Right renal cortex interstitium (tissue), 3 donors: ENCODE data around the gene ARL2. TPM values are rescaled to one million over a fixed set of nuclear protein-coding genes. Genes with fewer than 3 reads are reported as not detected.
"Not testable (repeated sequence)": the region's sequence is repeated elsewhere in the genome, so short reads cannot be mapped to it uniquely, and the experiment has no call there.

ENCODE experiments used
- DNase-seq, 3 donors: peaks; one replicate each; pipeline ENCODE4 v3.0.0-alpha.2; 2013; ENCODE audit warnings: low read depth in 3 of 3, low spot score in 2 of 3
- polyA plus RNA-seq, 3 donors: library from polyadenylated mRNA; unstranded; fragments of 120-200 nt; gene quantifications; one replicate each; pipeline ENCODE4 v1.2.1, GENCODE V29; 2013; ENCODE audit not compliant: insufficient read length in 3 of 3

Gene ARL2
- polyA plus RNA-seq, 3 donors, result 51.5 to 64.4 (median 54.5) TPM

DNA sequence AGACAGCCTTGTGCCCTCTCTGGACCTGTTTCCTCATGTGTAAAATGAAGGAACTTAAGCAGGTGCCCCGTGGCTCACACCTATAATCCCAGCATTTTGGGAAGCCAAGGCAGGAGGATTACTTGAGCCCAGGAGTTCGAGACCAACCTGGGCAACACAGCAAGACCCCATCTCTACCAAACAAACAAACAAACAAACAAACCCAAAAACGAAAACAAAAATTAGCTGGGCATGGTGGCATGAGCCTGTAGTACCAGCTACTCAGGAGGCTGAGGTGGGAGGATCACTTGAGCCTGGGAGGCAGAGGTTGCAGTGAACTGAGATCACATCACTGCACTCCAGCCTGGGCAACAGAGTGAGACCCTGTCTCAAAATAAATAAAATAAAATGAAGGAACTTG lies 10.0 kb upstream of the ARL2 start:
- DNase-seq, result not testable (repeated sequence)

DNA sequence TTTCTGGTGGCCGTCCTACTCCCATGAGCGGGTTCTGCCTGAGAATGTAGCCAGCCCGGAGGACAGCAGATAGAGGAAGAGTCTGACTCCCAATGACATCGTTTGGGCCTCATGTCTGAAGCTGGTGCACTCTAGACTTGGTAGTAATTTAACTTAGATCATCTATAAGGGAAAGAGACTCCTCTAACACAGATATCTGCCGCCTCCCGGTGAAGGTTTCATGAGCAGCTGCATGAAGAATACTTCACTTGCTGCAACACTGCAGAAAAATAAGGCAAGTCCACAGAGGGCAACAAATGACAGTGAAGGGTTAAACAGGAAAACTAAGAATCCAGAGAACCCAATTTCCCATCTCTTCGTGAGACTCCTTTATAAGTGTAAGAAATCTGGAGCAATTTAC lies 5.9 kb upstream of the ARL2 start:
- DNase-seq, result no peak

DNA sequence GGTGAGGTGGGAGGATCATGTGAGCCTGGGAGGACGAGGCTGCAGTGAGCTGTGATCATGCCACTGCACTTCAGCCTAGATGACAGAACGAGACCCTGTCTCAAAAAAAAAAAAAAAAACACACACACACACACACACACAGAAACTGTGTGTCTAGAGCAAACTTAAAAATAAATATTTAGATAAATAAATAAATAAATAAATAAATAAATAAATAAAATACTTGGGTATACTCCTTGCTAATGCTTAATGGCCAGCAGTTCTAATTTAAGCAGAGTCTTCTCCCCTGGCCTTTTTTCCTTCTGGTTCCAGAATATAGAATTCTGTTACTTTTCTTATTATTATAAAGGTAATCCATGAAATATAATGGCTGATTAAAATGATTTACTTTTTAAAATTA lies 5.1 kb upstream of the ARL2 start:
- DNase-seq, result no peak

DNA sequence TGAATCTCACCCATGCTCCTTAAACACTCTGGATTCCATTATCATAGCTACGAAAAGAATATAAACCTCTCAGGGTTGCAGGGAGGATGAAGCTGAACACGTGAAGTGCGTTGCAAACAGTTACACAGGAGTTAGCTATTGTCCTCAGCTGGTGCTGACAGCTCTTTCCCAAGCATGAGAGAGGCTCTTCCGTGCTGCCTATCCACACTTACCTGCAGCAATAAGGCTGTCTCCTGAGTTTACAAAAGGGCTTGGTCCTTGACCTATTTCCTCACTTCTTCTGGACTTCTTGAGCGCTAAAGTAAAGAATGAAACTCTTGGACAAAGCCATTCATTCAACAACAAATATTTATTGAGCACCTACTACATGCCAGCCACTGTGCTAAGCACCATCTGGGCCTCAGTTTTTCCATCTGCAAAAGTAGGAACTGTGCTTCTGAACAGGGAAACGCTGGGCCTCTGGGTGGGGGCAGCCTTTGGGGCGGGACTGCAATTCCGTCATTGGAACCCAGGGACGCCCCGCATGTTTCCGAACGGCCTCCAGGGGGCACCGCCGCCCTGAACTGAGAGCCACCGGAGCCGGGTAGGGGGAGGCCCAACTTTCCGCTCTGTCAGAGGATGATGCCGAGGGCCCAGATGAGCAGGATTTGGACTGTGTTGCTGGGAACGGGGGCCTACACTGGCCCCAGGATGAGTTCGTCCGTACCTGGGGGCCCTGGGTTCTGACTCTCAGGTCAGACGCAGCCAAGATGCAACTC lies 651 bp upstream of the ARL2 start:
- DNase-seq, result peak; percentile 70 to 82 (median 81)

DNA sequence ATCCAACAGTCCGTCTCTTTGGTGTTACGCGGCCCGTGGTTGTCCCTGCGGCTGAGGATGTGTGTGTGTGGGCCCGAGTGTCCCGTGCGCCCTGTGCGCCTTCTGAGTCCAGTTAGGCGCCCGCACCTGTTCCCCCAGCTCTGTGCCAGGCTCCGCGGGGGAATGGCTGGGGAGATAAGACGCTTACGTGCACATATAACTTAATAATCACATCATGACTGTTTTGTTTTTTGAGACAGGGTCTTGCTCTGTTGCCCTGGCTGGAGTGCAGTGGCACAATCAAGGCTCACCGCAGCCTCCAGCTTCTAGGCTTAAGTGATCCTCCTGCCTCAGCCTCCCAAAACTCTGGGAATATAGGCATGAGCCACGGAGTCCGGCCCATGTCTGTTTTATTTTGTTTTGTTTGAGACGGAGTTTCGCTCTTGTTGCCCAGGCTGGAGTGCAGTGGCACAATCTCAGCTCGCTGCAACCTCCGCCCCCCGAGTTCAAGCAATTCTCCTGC lies 817 bp downstream of the ARL2 start:
- DNase-seq, result no peak

DNA sequence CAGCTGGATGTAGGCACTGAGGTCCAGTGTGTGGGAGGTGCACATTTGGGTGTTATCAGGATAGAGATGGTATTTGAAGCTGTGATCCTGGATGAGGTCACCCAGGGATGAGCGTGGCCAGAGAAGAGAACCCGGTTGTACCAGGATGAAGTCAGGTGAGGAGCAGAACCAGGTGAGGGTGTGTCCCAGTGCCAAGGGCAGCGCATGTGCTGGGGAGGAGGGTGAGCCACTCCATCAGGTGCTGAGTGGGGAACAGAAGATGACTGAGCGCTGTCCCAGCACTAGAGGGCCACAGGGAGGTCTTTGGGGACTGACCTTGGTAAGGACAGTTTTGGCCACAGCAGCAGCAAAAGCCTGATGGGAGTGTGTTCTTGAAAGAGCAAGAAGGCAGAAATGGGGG lies 2.7 kb downstream of the ARL2 start:
- no peak for DNase-seq

DNA sequence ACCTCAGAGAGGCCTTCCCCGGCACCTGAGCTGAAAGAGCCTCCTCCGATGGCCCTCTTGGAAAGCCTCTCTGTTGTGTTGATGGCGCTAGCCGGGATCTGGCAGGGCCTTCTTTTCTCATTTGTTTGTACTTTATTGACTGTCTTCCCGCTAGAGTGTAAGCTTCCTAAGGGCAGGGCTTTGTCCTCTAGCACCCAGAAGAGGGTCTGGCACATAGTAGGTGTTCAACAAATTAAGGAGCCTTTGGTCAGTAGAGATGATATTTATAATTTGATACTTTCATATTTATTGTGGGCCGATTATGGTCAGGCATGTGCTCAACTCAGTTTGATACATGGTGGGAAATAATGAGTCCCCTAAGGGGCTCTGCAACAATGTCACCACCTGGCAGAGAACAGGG lies 4.0 kb downstream of the ARL2 start:
- no peak for DNase-seq

DNA sequence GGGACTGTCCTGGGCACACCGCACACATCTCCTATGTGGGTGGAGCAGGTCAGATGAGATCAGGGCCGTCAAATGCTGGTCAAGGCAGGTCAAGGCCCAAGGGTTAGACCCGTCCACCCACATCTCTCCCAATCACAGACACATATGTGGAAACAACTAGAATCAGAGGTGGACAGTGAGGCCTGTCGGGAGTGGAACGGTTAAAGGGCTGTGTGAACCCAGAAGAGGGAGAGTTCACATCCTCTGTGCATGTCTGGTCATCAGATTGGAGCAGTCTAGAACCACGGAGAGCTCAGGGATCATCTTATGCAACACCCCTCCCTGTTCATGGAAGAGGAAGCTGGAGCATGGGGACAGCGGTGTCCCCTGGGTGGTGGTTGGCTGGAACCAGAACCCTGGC lies 5.9 kb downstream of the ARL2 start:
- no peak for DNase-seq

DNA sequence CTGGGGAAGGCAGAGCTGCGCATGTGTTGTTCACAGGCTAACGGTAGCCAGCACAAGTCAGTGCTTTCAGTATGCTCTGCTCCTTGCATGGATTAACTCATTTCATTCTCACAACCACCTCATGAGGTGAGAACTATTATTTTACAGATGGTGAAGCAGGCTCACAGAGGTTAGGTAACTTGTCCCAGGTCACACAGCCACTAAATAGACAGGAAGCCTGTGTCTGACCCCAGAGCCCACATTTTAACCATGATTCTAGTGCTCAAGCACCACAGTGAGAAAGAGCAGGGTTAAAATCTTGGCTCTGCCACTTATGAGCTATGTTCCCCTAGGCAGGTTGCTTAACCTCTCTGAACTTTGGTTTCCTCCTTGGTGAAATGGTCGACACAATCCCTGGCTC lies 7.0 kb downstream of the ARL2 start:
- no peak for DNase-seq

DNA sequence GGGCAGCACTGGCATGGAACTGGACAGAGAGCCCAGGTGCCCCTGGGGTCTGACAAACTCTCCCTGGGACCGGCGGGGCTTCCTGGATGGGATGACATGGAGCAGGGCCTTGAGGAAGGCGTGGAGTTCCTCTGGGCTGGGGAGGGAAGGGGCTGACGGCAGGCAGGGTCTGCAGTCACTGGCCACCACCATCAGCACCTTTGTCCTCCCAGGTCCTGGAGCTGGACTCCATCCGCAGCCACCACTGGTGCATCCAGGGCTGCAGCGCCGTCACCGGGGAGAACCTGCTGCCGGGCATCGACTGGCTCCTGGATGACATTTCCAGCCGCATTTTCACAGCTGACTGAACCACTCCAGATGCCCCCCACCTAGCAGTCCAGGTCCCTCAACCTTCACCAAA lies 7.5 kb downstream of the ARL2 start:
- DNase-seq, result no peak

DNA sequence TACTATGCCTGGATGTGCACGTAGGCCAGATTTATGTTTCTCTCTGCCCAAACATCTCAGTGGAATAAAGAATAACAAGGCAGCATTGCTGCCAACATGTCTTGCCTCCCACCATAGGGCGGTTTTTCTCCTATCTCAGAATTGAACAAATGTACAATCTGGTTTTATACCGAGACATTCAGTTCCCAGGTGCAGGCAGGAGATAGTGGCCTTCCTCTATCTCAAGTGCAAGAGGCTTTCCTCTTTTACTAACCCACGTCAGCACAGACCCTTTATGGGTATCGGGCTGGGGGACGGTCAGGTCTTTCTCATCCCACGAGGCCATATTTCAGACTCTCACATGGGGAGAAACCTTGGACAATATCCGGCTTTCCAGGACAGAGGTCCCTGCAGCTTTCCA lies 9.5 kb downstream of the ARL2 start:
- DNase-seq, result not testable (repeated sequence)

DNA sequence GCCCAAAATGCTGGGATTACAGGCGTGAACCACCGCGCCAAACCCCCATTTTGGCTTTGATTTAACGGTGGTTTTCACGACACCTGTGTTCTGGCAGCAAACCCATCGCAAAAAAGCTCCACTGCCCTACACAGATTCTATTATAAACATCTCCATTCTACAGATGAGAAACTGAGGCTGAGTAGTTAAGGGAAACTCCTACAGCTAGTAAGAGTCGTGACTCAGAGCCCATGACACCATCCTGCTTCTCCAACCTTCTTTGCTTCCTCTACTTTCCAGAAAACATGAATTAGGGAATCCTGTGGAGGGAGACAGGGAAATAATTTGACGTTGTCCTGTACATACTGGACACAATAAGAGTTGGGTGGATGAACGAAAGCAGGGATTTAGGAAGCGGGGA lies 12.8 kb downstream of the ARL2 start:
- no peak for DNase-seq

DNA sequence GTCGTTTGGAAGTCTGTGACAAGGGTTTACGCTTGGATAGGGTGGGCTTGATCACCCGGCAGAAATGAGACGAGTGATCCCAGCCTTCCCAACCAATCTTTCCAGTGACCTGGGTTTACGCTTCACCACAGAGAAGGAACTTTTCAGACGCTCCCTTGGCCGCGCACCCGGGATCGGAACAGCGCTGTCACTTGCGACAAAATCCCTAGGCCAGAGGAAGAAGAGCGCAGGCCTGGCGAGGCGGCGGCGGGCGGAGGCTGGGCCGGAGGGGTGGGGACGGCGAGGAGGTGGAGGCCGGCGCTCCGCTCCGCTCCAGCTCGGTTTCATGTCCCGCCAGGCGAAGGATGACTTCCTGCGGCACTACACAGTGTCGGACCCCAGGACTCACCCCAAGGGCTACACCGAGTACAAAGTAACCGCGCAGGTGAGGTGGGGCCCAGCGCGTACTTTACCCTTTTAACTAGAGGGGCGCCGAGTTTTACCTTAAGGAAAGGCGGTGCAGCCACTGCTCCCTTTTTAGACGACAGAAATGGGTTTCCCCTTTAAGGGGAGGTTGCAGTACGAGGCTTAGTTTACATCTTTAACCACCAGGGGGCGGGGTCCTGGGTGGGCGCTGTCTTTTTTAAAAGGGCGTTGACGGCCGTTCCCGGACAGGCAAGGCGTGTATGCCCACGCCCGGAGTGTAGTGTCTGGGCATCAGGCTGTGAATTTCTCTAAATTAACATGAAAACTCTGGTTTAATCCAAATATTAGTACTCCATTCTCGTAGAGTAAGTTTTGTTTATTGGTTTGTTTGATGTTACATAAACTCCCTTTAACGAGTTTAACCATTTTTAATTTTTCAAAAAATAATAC lies 13.5 kb downstream of the ARL2 start, which contains the start of gene SNX15:
SNX15 (plus strand) TSS at position 227 of the 855 bp plus-strand sequence; CDS start at position 326, 99 bp downstream.
- DNase-seq, result peak; percentile 96

DNA sequence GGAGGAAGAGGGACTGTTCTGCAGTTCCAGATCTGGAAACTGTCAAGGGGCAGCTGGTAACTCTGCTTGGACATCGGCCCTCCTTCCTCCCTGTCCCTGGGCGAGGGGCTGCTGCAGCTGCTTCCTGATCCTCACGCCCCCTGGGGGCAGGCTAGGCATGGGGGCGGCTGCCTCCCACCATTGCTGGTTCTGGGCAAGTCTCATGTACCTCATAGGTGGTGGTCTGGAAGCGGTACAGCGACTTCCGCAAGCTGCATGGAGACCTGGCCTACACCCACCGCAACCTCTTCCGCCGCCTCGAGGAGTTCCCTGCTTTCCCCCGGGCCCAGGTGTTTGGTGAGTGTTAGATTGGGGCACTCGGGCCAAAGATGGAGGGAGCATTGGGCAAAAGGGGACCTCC lies 18.3 kb downstream of the ARL2 start:
- DNase-seq, result no peak

DNA sequence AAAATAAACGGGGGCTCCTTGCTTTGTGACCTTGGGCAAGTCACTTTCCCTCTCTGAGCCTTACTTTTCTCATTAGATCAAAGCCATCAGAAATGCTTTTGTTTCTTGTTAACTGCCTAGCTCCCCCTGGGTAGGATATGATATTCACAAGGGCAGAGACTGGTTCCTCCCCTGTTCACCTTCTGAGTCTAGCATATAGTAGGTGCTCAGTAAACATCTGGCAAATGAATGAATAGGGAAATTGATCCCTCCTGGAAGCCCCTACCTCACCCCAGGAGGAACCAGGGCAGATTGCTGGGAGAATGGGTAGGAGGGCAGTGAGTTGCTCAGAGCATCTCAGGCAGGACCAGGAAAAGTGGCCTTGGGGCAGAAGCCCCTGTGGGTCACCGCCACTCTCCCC lies 20.5 kb downstream of the ARL2 start:
- no peak for DNase-seq

DNA sequence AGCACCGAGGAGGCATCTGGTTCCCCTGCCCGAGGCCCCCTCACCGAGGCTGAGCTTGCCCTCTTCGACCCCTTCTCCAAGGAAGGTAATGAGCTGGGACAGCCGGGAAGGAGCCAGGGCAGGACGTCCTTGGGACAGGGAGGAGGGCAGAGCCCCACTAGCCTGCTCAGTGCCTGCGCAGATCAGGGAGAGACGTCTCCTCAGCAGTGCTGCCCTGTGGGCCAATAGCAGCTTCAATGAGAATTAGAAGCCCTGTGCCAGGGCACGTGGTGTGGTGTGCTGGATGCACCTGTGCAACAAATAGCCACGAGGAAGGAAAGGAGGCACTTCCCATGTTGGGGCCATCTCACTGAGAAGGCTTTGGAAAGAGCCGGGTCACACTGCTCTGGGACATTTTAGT lies 21.6 kb downstream of the ARL2 start:
- DNase-seq, result no peak

DNA sequence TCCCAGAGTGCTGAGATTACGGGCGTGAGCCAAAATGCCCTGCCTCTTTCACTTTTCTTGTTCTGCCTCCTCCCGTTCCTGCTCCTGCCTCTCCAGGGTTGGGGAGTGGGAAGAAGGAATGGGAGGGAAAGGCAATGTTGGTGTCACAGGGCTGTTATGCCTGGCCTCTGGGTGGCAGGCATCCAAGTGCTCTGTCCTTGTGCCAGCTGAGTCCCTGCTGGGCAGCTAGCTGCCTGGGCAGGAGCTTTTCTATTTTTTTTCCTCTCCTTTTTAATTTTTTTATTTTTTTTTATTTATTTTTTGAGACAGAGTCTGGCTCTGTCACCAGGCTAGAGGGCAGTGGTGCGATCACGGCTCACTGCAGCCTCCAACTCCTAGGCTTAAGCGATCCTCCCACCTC lies 23.0 kb downstream of the ARL2 start:
- DNase-seq, result no peak

DNA sequence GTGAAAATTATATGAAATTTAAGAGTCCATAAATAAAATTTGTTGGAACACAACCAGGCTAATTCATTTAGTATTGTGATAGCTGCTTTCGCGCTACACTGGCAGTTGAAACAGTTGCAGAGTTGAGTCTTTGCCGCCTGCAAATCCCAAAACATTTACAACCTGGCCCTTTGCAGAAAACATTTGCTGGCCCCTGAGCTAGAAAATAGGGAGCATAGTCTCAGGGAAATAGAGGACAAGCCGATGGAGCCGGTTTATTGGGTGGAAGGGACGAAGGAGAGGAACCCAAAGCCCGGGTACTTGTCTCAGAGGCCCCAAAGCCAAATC lies 26.5 kb downstream of the ARL2 start:
- DNase-seq, result no peak

DNA sequence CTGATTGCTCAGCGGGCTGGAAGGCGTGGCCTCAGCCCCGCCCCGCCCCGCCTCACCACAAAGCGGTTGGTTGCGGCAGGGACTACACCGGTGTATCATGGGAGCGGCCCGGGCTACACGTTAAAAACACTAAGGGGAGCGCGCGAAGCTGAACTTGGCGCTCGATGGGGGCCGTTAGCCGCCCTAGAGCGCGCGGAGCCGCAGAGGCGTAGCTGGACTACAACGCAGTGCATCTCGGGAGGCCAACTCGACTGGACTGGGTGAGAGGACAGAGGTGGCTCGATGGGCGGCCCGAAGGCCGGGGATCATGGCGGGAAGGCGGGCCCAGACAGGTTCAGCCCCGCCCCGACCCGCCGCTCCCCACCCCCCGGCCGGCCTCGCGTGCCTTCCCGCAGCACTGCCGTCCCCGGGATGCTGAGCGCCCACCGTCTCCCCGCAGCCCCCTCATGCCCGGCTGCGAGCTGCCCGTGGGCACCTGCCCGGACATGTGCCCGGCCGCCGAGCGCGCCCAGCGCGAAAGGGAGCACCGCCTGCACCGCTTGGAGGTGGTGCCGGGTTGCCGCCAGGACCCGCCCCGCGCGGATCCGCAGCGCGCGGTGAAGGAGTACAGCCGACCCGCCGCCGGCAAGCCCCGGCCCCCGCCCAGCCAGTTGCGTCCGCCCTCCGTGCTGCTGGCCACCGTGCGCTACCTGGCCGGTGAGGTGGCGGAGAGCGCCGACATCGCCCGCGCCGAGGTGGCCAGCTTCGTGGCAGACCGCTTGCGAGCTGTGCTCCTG lies 27.1 kb downstream of the ARL2 start, which contains the start of gene SAC3D1:
SAC3D1 (plus strand) TSS at position 364 of the 776 bp plus-strand sequence; CDS start at position 447, 83 bp downstream.
- peak; percentile 68 to 87 (median 80) for DNase-seq

DNA sequence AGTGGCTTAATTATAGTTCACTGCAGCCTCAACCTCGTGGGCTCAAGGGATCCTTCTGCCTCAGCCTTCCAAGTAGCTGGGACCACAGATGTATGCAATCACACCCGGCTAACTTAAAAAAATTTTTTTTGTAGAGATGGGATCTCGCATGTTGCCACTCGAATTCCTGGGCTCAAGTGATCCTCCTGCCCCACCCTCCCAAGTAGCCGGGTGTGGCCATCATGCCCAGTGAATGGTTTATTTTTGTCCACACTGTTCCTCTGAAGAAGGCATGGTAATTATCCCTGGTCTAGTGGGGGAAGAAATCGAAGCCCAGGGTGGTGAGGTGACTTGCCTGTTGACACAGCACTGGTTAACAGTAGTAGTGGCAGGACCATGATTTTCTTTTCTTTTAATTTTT lies 28.9 kb downstream of the ARL2 start:
- no peak for DNase-seq

DNA sequence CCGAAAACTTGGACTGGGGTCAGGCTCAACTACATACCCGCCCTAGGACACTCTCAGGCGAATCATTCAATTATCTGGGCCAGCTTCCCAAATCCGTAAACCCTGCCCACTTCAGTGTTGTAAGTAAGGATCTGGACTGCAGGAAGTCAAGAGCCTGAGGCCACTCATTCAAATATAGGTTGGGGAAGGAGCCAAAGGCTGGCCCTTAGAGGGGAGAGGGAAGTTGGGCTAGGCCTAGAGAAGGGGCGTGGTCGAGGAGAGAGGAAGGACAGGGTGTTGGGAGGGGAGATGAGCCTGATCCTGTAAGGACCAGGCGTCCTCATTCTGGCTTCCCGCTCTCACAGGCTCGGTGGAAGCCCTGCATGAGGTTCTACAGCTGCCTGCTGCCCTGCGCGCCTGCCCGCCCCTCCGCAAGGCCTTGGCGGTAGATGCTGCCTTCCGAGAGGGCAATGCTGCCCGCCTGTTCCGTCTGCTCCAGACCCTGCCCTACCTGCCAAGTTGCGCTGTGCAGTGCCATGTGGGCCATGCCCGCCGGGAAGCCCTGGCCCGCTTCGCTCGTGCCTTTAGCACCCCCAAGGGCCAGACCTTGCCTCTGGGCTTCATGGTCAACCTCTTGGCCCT lies 30.0 kb downstream of the ARL2 start:
- no peak for DNase-seq
